Right atrium auricular region (tissue), 2 donors: ENCODE measurements around the gene MANEAL. TPM values are rescaled to one million over a fixed set of nuclear protein-coding genes. Genes with fewer than 3 reads are reported as not detected.

Experiments
- DNase-seq: peaks from one replicate; pipeline ENCODE4 v3.0.0-alpha.2; 2019; ENCODE audit warnings: low spot score
- H3K27ac ChIP-seq, 2 donors: fragments of 200-600 bp; sonication (generic); 1 replicate in 1 of 2; 2 replicates in 1 of 2; pipeline ENCODE4 v1.5.1; 2016 to 2019
- H3K27me3 ChIP-seq, 2 donors: fragments of 200-600 bp; sonication (generic); one replicate each; pipeline versions ENCODE4 v1.5.1 to v1.6.0; 2017 to 2019
- H3K36me3 ChIP-seq: fragments of 200-600 bp; sonication (generic); one replicate; pipeline ENCODE4 v1.5.1; 2016
- H3K4me1 ChIP-seq, 2 donors: fragments of 200-600 bp; sonication (generic); one replicate each; pipeline versions ENCODE4 v1.5.1 to v1.6.0; 2017 to 2019
- H3K4me3 ChIP-seq, 2 donors: fragments of 200-600 bp; sonication (generic); 1 replicate in 1 of 2; 2 replicates in 1 of 2; pipeline ENCODE4 v1.5.1; 2017 to 2019; ENCODE audit warnings: mild to moderate bottlenecking in 1 of 2, moderate library complexity in 1 of 2
- H3K9me3 ChIP-seq, 2 donors: fragments of 200-600 bp; sonication (generic); one replicate each; pipeline ENCODE4 v1.5.1; 2019
- total RNA-seq, 2 donors: library from RNA; depleted of rRNA; stranded (reverse); fragments of >200 nt; gene quantifications; one replicate each; pipeline ENCODE4 v1.1.0, GENCODE V29; 2016
- TF ChIP-seq, protein P1 (sequence below), 2 donors: fragments of 200-600 bp; sonication (generic); IDR thresholded peaks; one replicate each; pipeline ENCODE4 v1.5.1; 2019; ENCODE audit warnings: antibody characterized with exemption in 2 of 2

The MANEAL gene
- total RNA-seq, 2 donors from 2014 or later = 0.67 to 1.0 TPM

DNA sequence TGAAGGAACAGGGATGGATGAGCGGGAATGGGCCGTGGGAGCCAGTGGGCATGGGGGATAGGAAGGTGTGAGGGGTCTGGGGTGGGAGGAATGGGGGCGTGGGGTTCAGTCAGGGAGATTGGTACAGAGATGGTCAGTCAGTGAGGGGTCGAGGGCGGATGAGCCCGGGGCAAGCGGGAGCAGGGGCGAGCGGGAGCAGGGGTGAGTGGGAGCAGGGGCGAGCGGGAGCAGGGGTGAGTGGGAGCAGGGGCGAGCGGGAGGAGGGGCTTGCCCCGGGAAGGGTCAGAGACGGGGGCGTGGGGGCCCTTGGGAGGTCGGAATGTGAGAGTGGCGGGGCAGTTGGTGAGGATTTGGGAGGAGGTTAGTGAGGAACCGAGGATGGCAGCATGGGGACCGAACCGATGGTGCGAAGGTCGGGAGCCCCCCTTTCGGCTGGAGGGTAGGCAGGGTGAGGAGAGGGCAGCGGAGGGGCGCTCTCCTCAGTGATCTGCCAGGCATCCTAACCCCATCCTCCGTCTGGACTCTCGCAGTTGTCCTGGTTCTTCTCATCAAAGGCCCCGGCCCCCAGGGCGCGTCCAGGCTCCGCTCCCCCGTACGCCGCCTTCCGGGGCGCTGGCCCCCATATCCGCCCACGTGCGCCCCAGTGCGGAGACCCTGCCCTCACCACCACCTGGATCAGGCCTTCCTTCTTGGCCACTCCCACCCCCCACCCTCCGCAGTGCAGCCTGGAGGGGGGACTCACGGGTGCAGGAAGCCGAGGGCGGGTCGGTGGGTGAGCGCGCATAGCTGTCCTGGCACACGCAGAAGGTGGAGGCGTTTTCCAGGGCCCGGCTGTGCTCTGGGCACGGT, 40.0 kb upstream of the MANEAL start:
- no peaks in the 10 kb centered on the region for H3K4me1 ChIP-seq
- no peaks in the 10 kb centered on the region for H3K36me3 ChIP-seq
- TF ChIP-seq, protein P1, sequence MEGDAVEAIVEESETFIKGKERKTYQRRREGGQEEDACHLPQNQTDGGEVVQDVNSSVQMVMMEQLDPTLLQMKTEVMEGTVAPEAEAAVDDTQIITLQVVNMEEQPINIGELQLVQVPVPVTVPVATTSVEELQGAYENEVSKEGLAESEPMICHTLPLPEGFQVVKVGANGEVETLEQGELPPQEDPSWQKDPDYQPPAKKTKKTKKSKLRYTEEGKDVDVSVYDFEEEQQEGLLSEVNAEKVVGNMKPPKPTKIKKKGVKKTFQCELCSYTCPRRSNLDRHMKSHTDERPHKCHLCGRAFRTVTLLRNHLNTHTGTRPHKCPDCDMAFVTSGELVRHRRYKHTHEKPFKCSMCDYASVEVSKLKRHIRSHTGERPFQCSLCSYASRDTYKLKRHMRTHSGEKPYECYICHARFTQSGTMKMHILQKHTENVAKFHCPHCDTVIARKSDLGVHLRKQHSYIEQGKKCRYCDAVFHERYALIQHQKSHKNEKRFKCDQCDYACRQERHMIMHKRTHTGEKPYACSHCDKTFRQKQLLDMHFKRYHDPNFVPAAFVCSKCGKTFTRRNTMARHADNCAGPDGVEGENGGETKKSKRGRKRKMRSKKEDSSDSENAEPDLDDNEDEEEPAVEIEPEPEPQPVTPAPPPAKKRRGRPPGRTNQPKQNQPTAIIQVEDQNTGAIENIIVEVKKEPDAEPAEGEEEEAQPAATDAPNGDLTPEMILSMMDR (IDR thresholded peaks at IDR 0.05) = no peak
- H3K9me3 ChIP-seq = no peaks in the 10 kb centered on the region
- DNase-seq = no peak
- peaks cover 0 to 5% of the 10 kb centered on the region in 2 donors for H3K27me3 ChIP-seq
- H3K27ac ChIP-seq = no peak overlapping the region
- H3K4me3 ChIP-seq = peak overlapping the region in 1 of 2 donors; percentile 34

DNA sequence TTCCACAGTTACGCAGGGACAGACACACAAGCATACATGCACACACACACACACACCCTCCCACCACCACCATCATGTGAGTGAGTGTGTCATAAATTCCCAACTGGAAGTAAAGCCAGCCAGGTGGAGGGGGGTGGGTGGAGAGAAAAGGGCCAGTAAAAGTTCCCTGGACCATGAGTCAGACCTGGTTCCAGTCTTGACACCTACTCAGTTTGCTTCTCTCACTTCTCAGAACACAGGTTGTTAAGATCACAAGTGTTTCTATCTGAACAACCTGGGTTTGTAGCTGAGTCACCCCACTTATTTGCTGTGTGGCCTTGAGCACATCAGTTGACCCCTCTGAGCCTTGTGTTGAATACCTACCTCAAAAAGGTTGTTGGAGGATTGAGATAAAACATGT, 38.4 kb upstream of the MANEAL start:
- H3K36me3 ChIP-seq = no peaks in the 10 kb centered on the region
- H3K27me3 ChIP-seq = peaks cover 0 to 5% of the 10 kb centered on the region in 2 donors
- TF ChIP-seq, protein P1 (IDR thresholded peaks at IDR 0.05) = no peak
- no peak for DNase-seq
- H3K4me1 ChIP-seq = no peaks in the 10 kb centered on the region
- no peaks in the 10 kb centered on the region for H3K9me3 ChIP-seq
- no peak overlapping the region for H3K27ac ChIP-seq
- H3K4me3 ChIP-seq = no peak overlapping the region

DNA sequence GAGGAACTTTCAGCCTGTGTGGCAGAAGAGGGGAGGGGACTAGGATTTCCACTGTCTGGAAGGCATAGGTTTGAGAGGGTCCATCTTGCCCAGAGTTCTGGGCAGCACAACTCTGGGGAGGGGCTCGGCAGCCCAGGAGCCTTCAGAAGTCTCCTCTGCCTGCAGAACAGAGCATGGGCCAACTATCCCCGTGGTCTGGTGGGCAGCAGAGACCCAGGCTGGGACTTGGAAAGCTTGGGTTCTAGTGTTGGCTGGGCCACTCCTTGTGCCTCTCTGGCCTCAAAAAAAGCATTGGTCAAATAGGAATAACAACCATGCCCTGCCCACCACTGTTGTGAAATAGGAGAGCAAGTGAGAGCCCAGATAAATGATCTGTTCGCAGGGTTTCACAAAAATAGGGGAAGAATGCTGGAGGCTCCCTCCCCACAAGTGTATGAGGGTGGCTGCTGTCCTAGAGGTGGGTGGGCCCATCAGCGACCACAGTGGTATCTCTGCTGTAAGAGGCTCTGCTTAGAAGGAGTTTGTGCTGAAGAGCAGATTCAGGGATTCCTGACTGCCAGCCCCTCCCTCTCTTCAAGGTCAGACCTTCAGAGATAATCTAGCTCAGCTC, 37.6 kb upstream of the MANEAL start:
- no peaks in the 10 kb centered on the region for H3K4me1 ChIP-seq
- TF ChIP-seq, protein P1 (IDR thresholded peaks at IDR 0.05) = no peak
- H3K4me3 ChIP-seq = no peak overlapping the region
- H3K27me3 ChIP-seq = peaks cover 0 to 5% of the 10 kb centered on the region in 2 donors
- H3K27ac ChIP-seq = no peak overlapping the region
- H3K9me3 ChIP-seq = no peaks in the 10 kb centered on the region
- H3K36me3 ChIP-seq = no peaks in the 10 kb centered on the region
- DNase-seq = no peak

DNA sequence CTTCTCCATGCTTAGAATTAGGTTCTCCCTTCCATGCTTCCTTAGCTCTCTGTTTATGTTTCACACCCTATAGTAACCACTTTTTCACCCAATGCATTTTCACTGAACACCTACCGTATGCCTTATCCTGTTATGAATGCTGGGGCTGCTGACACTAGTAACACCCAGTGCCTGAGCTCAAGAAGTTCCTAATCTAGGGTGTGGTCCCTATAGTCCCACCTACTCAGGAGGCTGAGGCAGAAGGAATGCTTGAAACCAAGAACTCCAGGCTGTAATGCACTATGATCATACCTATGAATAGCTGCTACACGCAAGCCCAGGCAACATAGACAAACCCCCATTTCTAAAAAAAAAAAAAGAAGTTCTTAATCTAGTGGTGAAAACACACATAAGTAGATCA, 34.2 kb upstream of the MANEAL start:
- DNase-seq = no peak
- H3K27me3 ChIP-seq = peaks cover 0 to 6% of the 10 kb centered on the region in 2 donors
- H3K9me3 ChIP-seq = no peaks in the 10 kb centered on the region
- H3K27ac ChIP-seq = no peak overlapping the region
- H3K4me1 ChIP-seq = no peaks in the 10 kb centered on the region
- no peaks in the 10 kb centered on the region for H3K36me3 ChIP-seq
- TF ChIP-seq, protein P1 (IDR thresholded peaks at IDR 0.05) = no peak
- H3K4me3 ChIP-seq = no peak overlapping the region

DNA sequence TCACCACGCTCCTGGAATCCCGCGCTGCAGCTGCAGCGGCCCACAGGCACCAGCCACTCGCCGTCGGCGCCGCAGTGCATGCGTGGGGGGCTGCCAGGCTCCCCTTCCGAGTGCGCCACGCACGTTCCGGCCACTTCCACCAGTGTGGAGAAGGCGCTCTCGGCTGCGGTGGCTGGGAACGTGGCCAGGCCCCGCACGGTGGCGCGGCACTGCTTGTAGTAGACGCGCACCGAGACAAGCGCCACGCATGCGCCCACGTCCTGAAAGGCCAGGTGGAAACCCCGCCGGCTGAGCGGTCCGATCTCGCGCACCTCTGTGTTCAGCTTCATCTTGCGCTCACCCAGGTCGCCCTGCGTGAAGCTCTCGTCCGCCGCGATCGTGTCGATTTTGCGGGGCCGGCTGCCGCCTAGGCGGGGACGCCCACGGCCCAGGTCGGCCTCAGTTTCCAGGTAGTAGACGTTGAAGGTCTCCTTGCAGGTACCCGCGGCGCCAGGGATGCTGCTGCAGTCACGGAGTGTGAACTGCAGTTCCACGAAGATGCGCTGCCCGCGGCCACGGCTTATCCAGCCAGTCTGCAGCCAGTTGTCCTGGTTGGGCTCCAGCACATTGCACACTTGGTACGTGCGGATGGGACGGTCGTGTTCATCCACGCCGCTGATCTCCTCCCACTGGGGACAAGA, 32.1 kb upstream of the MANEAL start:
- H3K27me3 ChIP-seq = peaks cover 3 to 25% of the 10 kb centered on the region in 2 donors

More for the DNA sequence above, 32.1 kb upstream of the MANEAL start:
- TF ChIP-seq, protein P1 (IDR thresholded peaks at IDR 0.05) = no peak
- no peak overlapping the region for H3K4me3 ChIP-seq
- no peaks in the 10 kb centered on the region for H3K9me3 ChIP-seq
- H3K4me1 ChIP-seq = peaks cover 0 to 4% of the 10 kb centered on the region in 2 donors
- no peak for DNase-seq
- H3K36me3 ChIP-seq = no peaks in the 10 kb centered on the region
- H3K27ac ChIP-seq = no peak overlapping the region
